HCT116 (cell line): ENCODE measurements around the gene SND1.

Source experiments
- CBX3 ChIP-seq: IDR thresholded peaks from 2 replicates; pipeline ENCODE4 v1.6.1; 2012; ENCODE audit warnings: low read depth
- CEBPB ChIP-seq: IDR thresholded peaks from 2 replicates; pipeline ENCODE4 v1.6.1; 2012; ENCODE audit warnings: low read depth
- CTCF ChIP-seq, 3 experiments: fragments of 200-600 bp in 1 of 3; sonication (generic) in 1 of 3; IDR thresholded peaks in 2 of 3; conservative IDR thresholded peaks in 1 of 3; 2 replicates each; pipeline ENCODE4 v1.5.1; 2012 to 2017; ENCODE audit warnings: low read depth in 2 of 3, low read length in 2 of 3, antibody characterized with exemption in 1 of 3, borderline replicate concordance in 1 of 3, control low read depth in 1 of 3, mild to moderate bottlenecking in 1 of 3, mixed read lengths in 1 of 3, mixed run types in 1 of 3, moderate library complexity in 1 of 3; ENCODE audit not compliant: insufficient read depth in 1 of 3
- EZH2 ChIP-seq: fragments of 200-600 bp; sonication (generic); IDR thresholded peaks from 2 replicates; pipeline ENCODE4 v1.6.1; 2017; ENCODE audit warnings: antibody characterized with exemption, mixed run types
- EZH2phosphoT487 ChIP-seq: fragments of 200-600 bp; IDR thresholded peaks from 2 replicates; pipeline ENCODE4 v1.6.1; 2018; ENCODE audit warnings: antibody characterized with exemption, borderline replicate concordance
- JUND ChIP-seq: IDR thresholded peaks from 2 replicates; pipeline ENCODE4 v1.6.1; 2012
- POLR2A ChIP-seq: IDR thresholded peaks from 2 replicates; pipeline ENCODE4 v1.7.0; 2011; ENCODE audit warnings: borderline replicate concordance; ENCODE audit not compliant: insufficient read depth, insufficient read length; ENCODE audit errors: extremely low read depth
- POLR2AphosphoS5 ChIP-seq: IDR thresholded peaks from 2 replicates; pipeline ENCODE4 v1.6.1; 2011; ENCODE audit warnings: mild to moderate bottlenecking, low read depth, low read length, moderate library complexity
- RAD21 ChIP-seq: IDR thresholded peaks from 2 replicates; pipeline ENCODE4 v1.6.1; 2012; ENCODE audit warnings: low read depth, mild to moderate bottlenecking
- REST ChIP-seq: IDR thresholded peaks from 2 replicates; pipeline ENCODE4 v1.6.1; 2012; ENCODE audit warnings: low read depth
- SIN3A ChIP-seq: IDR thresholded peaks from 2 replicates; pipeline ENCODE4 v1.6.1; 2012; ENCODE audit warnings: low read depth
- SP1 ChIP-seq: IDR thresholded peaks from 2 replicates; pipeline ENCODE4 v1.6.1; 2012; ENCODE audit warnings: low read depth
- YY1 ChIP-seq: IDR thresholded peaks from 2 replicates; pipeline ENCODE4 v1.6.1; 2011; ENCODE audit warnings: low read length, low read depth, moderate library complexity, mild to moderate bottlenecking; ENCODE audit not compliant: insufficient replicate concordance; ENCODE audit errors: extremely low read depth
- ZBTB33 ChIP-seq: IDR thresholded peaks from 2 replicates; pipeline ENCODE4 v1.6.1; 2011; ENCODE audit warnings: mild to moderate bottlenecking, low read length, moderate library complexity; ENCODE audit not compliant: insufficient replicate concordance; ENCODE audit errors: extremely low read depth

GRCh38 chr7:128116740-128117139 lies 464.7 kb downstream of the SND1 start:
- no peak for TF ChIP-seq ZBTB33
- no peak for TF ChIP-seq CTCF (IDR thresholded peaks at IDR 0.05 in 2 of 3, conservative IDR thresholded peaks at IDR 0.05 in 1 of 3; ENCODE audit: borderline replicate concordance in 1 of 3, insufficient read depth in 1 of 3, low read depth in 2 of 3, low read length in 2 of 3)
- TF ChIP-seq POLR2A = no peak
- no peak for TF ChIP-seq EZH2
- no peak for TF ChIP-seq CEBPB
- no peak for TF ChIP-seq REST
- no peak for TF ChIP-seq CBX3
- TF ChIP-seq RAD21 = no peak
- TF ChIP-seq POLR2AphosphoS5 = no peak
- no peak for TF ChIP-seq SP1
- TF ChIP-seq SIN3A = no peak
- no peak for TF ChIP-seq JUND
- no peak for TF ChIP-seq EZH2phosphoT487
- TF ChIP-seq YY1 = no peak
